ENCODE results near the gene SRPK1.
"Not testable (repeated sequence)": the region's sequence is repeated elsewhere in the genome, so short reads cannot be mapped to it uniquely, and the experiment has no call there.

The SRPK1 gene

DNA sequence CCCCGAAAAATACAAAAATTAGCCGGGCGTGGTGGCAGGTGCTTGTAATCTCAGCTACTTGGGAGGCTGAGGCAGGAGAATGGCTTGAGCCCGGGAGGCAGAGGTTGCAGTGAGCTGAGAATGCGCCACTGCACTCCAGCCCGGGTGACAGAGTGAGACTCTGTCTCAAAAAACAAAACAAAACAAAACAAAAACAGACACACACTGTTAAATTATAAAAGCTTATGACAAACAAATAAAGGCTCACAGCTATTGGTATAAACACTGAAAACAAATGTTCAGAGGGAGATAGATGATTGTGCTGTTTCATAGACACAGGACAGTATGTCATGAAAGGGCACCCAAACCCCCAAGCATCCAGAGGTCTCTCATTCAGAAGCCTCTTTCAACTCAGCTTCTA is 4.0 kb downstream of the SRPK1 start:
- H3K27ac Mint-ChIP-seq, H3K27me3 Mint-ChIP-seq, H3K9me3 Mint-ChIP-seq, DNase-seq, ATAC-seq: not testable (repeated sequence)
- Mint-ChIP-seq H3K4me3 (peak overlapping the region in 1 of 2 donors; percentile 28), H3K4me1 (peaks cover 38% of the 10 kb centered on the region)

DNA sequence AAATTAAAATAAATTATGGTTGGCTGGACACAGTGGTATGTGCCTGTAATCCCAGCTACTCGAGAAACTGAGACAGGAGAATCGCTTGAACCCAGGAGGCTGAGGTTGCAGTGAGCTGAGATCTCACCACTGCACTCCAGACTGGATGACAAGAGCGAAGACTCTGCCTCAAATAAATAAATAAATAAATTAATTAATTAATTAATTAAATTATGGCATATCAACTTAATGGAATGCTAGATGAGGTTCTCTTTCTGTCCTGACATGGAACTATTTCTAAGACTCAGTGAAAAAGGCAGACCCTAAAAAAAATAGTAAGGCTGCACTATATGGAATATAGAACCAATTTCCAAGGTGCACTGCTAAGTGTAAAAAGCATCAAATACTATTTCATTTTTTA is 4.8 kb downstream of the SRPK1 start:
- Mint-ChIP-seq H3K27ac (no peak overlapping the region), H3K9me3 (peaks cover 2% of the 10 kb centered on the region in 2 donors), H3K4me3 (no peak overlapping the region), H3K27me3 (no peaks in the 10 kb centered on the region), H3K4me1 (peaks cover 30% of the 10 kb centered on the region)
- no peak for DNase-seq
- no peak for ATAC-seq

DNA sequence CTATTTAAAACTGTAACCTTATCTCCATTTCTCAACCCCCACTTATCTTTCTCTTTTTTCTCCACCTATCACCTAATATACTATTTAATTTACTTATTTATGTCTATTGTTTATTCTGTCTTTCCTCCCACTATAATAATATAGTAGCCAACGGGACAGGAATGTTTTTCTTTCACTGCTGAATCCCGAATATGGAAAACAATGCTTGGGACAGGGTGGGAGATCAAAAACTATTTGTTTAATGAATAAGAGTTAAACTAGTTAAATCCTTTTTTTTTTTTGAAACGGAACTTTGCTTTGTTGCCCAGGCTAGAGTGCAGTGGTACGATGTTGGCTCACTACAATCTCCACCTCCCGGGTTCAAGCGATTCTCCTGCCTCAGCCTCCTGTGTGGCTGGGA is 6.4 kb downstream of the SRPK1 start:
- H3K4me3 Mint-ChIP-seq, result no peak overlapping the region
- DNase-seq (no peak), ATAC-seq (no peak)
- peaks cover 7 to 12% of the 10 kb centered on the region in 2 donors for H3K9me3 Mint-ChIP-seq
- H3K27ac Mint-ChIP-seq, result no peak overlapping the region
- peaks cover 30% of the 10 kb centered on the region for H3K4me1 Mint-ChIP-seq
- H3K27me3 Mint-ChIP-seq, result no peaks in the 10 kb centered on the region

DNA sequence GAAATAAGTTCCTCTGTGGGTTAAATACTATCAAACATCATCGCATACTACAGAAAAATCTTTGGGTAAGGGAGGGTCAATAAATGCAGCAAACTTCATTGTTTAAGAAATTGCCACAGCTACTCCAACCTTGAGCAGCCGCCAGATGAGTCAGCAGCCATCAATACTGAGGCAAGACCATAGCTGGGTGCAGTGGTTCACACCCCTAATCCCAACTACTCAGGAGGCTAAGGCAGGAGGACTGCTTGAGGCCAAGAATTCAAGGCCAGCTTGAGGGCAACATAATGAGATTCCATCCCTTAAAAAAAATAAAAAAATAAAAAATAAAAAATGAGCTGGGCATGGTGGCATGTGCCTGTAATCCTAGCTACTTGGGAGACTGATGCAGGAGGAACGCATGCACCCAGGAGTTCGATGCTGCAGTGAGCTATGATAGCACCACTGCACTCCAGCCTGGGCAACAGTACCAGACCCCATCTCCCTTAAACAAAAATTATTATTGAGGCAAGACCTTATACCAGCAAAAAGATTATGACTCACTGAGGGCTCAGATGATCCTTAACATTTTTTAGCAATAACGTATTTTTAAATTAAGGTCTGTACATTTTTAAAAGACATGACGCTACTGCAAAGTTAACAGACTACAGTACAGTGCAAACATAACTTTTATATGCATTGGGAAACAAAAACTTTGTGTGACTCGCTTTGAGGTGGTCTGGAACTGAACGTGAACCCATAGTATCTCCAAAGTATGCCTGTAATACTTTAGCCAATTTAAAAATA is 8.8 kb downstream of the SRPK1 start:
- Mint-ChIP-seq H3K9me3 (peaks cover 15 to 26% of the 10 kb centered on the region in 2 donors), H3K27me3 (no peaks in the 10 kb centered on the region), H3K4me3 (no peak overlapping the region), H3K4me1 (peaks cover 18% of the 10 kb centered on the region), H3K27ac (no peak overlapping the region)
- DNase-seq (no peak), ATAC-seq (no peak)

DNA sequence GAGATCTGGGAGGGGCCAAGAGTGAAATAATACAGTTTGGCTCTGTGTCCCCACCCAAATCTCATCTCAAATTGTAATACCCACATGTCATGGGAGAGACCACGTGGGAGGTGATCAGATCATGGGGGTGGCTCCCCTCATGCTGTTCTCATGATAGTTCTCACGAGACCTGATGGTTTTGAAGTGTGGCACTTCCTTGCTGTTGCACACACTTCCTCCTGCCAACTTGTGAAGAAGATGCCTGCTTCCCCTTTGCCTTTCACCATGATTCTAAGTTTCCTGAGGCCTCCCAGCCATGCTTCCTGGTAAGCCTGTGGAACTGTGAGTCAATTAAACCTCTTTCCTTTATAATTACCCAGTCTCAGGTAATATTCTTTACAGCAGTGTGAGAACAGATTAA is 11.3 kb downstream of the SRPK1 start:
- ATAC-seq, result not testable (repeated sequence)

DNA sequence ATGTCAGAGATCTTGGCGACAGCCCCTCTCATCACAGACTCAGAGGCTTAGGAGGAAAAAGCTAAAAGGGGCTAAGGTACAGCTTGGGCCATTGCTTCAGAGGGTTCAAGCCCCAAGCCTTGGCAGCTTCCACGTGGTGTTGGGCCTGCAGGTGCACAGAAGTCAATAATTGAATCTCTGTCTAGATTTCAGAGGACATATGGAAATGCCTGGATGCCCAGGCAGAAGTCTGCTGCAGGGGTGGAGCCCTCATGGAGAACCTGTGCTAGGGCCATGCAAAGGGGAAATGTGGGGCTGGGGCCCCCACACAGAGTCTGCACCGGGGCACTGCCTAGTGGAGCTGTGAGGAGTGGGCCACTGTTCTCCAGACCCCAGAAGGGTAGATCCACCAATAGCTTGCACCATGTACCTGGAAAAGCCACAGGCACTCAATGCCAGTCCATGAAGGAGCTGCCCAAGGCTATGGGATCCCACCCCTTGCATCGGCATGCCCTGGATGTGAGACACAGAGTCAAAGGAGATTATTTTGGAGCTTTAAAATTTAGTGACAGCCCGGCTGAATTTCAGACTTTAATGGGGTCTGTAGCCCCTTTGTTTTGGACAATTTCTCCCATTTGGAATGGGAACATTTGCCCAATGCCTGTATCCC is 12.0 kb downstream of the SRPK1 start:
- ATAC-seq, DNase-seq, H3K4me3 Mint-ChIP-seq, H3K27me3 Mint-ChIP-seq, H3K27ac Mint-ChIP-seq: not testable (repeated sequence)
- Mint-ChIP-seq H3K9me3 (peaks cover 15 to 26% of the 10 kb centered on the region in 2 donors), H3K4me1 (peaks cover 20% of the 10 kb centered on the region)

More for the DNA sequence above, 11.3 kb downstream of the SRPK1 start:
- DNase-seq, H3K27me3 Mint-ChIP-seq, H3K4me3 Mint-ChIP-seq, H3K27ac Mint-ChIP-seq: not testable (repeated sequence)
- Mint-ChIP-seq H3K4me1 (peaks cover 20% of the 10 kb centered on the region), H3K9me3 (peaks cover 15 to 26% of the 10 kb centered on the region in 2 donors)

DNA sequence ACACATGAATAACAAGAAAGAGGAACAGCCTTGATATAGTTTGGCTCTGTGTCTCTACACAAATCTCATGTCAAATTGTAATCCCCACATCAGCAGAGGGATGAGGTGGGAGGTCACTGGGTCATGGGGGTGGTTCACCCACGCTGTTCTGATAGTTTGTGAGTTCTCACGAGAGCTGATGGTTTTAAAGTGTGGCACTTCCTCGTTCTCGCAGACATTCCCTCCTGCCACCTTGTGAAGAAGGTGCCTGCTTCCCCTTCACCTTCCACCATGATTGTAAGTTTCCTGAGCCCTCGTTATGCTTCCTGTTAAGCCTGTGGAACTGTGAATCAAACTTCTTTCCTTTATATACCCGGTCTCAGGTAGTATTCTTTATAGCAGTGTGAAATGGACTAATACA is 13.1 kb downstream of the SRPK1 start:
- ATAC-seq, result no peak
- Mint-ChIP-seq H3K27me3 (no peaks in the 10 kb centered on the region), H3K27ac (no peak overlapping the region)

DNA sequence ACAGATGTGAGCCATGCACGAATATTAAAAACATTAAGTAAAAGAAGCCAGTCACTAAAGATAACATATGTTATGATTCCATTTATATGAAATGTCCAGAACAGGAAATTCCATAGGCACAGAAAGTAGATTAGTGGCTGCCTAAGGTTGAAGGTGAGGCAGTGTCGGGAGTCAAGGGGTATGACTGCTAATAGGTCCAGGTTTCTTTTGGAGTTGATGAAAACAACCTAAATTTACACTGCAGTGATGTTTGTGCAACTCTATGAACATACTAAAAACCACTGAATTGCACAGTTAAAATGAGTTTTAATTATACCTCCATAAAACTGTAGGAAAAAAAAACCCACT is 14.4 kb downstream of the SRPK1 start:
- peak overlapping the region in 1 of 2 donors; percentile 3 for H3K27ac Mint-ChIP-seq
- ATAC-seq (no peak), DNase-seq (no peak)
- peaks cover 15 to 26% of the 10 kb centered on the region in 2 donors for H3K9me3 Mint-ChIP-seq
- H3K27me3 Mint-ChIP-seq, result no peaks in the 10 kb centered on the region
- no peak overlapping the region for H3K4me3 Mint-ChIP-seq
- peaks cover 15% of the 10 kb centered on the region for H3K4me1 Mint-ChIP-seq

More for the DNA sequence above, 13.1 kb downstream of the SRPK1 start:
- DNase-seq, result no peak
- H3K4me3 Mint-ChIP-seq, result no peak overlapping the region
- H3K4me1 Mint-ChIP-seq, result peaks cover 15% of the 10 kb centered on the region
- peaks cover 15 to 26% of the 10 kb centered on the region in 2 donors for H3K9me3 Mint-ChIP-seq

DNA sequence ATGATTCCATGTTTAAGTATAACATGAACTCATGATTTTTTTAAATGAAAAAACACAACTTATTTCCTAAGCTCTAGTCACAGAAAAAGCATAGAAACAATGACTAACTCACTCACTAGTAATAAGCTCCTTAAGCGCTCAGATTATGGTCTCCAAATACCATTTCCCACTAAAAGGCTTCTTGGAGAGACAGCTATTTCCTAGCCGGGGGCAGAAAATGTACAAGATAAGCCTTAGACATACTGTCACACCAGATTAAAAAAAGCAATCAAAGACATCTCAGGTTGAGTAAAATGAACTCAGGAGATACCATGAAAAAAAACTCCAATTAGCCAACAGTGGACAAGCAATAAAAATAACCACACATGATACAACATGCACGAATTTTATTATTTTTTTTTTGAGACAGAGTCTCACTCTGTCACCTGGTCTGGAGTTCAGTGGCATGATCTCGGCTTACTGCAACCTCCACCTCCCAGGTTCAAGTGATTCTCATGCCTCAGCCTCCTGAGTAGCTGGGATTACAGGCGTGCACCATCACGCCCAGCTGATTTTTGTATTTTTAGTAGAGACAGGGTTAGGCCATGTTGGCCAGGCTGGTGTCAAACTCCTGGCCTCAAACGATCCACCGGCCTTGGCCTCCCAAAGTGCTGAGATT is 14.9 kb downstream of the SRPK1 start:
- Mint-ChIP-seq H3K27ac (peak overlapping the region in 1 of 2 donors; percentile 3), H3K4me1 (peaks cover 15% of the 10 kb centered on the region), H3K4me3 (no peak overlapping the region), H3K9me3 (peaks cover 12 to 24% of the 10 kb centered on the region in 2 donors), H3K27me3 (no peaks in the 10 kb centered on the region)
- ATAC-seq, result no peak
- DNase-seq, result no peak

DNA sequence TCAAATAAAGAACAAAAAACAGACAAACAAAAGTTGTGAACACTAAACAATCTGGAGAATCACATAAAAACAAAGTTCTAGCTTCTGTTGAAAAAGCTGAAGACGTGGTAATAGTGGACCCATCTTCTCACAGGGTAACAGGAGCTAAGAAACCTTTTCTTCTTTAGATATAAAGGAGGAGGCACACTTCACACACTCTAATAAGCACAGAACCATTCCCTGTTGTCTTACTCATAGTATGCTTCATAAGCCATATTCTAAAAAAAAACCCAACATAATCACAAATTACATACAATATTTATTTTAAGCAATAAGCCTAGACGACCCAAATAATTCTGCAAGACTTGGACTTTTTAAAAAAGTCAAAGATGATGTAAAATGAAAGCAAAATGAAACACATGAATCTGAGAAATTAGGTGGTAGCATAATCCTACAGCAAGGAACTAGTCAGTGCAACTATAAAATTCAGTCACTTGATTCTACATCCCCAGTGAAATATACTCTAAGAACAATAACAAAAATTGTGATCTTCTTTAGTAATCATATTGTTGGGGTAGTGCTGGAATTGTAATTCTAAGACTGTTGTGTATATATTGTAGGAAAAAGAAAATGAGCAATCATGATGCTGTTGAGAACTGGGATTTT is 15.6 kb downstream of the SRPK1 start:
- Mint-ChIP-seq H3K9me3 (peaks cover 8 to 20% of the 10 kb centered on the region in 2 donors), H3K4me1 (peaks cover 21% of the 10 kb centered on the region), H3K4me3 (no peak overlapping the region), H3K27me3 (no peaks in the 10 kb centered on the region), H3K27ac (no peak overlapping the region)
- ATAC-seq (no peak), DNase-seq (no peak)

DNA sequence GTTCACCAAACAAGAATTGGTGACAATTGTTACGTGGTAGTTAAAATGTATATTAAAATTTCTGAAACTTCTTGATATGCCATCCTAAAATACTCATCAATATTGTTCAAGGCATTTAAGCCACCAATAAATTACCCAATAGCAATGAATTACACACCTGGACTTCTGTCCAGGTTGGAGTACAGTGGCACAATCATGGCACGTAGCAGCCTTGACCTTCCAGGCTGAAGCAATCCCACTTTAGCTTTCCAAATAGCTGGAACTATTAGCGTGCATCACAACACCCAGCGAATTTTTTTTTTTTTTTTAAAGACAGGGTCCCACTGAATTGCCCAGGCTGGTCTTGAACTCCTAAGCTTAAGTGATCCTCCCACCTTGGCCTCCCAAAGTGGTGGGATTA is 17.2 kb downstream of the SRPK1 start:
- H3K27me3 Mint-ChIP-seq, result no peaks in the 10 kb centered on the region
- no peak overlapping the region for H3K4me3 Mint-ChIP-seq
- DNase-seq, result no peak
- ATAC-seq, result no peak
- peaks cover 11 to 13% of the 10 kb centered on the region in 2 donors for H3K9me3 Mint-ChIP-seq
- H3K27ac Mint-ChIP-seq, result no peak overlapping the region
- H3K4me1 Mint-ChIP-seq, result peaks cover 17% of the 10 kb centered on the region

DNA sequence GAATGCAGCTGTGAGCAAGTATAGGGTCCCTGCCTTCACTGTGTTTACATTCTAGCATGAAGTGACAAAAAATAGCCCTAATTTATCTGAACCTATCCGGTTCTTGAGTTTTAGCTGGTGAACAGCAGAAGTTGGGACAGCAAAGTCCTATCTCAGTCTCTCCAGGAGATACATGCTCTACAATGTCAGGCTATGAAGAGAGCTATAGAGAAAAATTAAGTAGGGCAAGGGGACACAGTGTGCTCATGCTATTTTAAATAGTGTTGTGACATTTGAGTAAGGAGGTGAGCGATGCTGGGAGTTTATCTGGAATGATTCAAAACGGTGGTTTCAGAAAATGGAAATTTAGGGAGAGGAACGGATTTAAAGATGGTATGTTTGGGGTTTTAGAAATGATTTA is 20.4 kb downstream of the SRPK1 start:
- ATAC-seq, result no peak
- DNase-seq, result no peak
- Mint-ChIP-seq H3K4me1 (peaks cover 16% of the 10 kb centered on the region), H3K27ac (peak overlapping the region in 1 of 2 donors; percentile 5), H3K9me3 (peaks cover 4 to 7% of the 10 kb centered on the region in 2 donors), H3K4me3 (no peak overlapping the region), H3K27me3 (no peaks in the 10 kb centered on the region)

DNA sequence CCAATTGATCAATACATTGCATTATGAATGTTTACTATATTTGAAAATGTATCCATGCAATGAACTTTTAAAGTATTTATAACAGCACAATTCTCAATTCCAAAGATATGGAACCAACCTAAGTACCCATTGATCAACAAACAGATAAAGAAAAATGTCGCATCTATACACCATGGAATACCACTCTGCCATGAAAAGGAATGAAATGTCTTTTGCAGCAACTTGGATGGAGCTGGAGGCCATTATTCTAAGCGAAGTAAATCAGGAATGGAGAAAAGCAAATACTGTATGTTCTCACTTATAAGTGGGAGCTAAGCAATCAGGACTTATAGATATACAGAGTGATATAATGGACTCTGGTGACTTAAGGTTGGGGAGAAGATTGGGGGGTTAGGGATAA is 22.9 kb downstream of the SRPK1 start:
- H3K4me3 Mint-ChIP-seq, result no peak overlapping the region
- H3K9me3 Mint-ChIP-seq, result peaks cover 4 to 7% of the 10 kb centered on the region in 2 donors
- H3K27ac Mint-ChIP-seq, result peak overlapping the region in 1 of 2 donors; percentile 3
- peaks cover 16% of the 10 kb centered on the region for H3K4me1 Mint-ChIP-seq
- ATAC-seq, result no peak
- DNase-seq, result no peak
- H3K27me3 Mint-ChIP-seq, result no peaks in the 10 kb centered on the region

DNA sequence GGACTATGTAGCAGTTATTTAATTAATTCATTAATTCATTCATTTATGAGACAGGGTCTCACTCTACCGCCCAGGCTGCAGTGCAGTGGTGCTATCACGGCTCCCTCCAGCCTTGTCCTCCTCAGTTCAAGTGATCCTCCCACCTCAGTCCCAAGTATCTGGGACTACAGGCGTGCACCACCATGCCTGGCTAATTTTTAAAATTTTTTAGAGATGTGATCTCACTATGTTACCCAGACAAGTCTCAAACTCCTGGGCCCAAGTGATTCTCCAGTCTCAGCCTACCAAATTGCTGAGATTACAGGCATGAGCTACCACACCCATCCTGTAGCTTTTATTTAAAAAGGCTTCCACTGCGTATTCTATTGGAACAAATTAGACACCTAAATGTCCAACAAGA is 23.4 kb downstream of the SRPK1 start:
- H3K4me3 Mint-ChIP-seq, result no peak overlapping the region
- peaks cover 16% of the 10 kb centered on the region for H3K4me1 Mint-ChIP-seq
- H3K27ac Mint-ChIP-seq, result no peak overlapping the region
- H3K27me3 Mint-ChIP-seq, result no peaks in the 10 kb centered on the region
- DNase-seq, result no peak
- no peak for ATAC-seq
- peaks cover 4 to 7% of the 10 kb centered on the region in 2 donors for H3K9me3 Mint-ChIP-seq

DNA sequence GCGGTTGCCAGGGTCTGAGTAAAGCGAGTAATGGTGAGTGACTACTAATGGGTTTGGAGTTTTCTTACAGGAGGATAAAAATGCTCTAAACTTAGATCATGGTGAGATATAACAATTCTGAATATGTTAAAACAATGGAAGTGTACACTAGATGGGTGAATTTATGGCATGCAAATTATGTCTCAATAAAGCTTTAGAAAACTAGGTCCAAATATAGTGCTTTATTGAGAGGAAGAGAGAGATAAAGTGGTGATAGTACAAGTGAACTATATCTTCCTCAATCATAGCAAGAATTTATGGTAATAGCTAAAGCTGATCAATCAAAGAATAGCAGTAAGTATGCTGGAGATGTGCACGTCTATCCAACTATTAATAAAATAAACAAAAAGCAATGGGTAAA is 23.9 kb downstream of the SRPK1 start:
- Mint-ChIP-seq H3K27ac (no peak overlapping the region), H3K4me3 (no peak overlapping the region), H3K9me3 (peaks cover 4 to 7% of the 10 kb centered on the region in 2 donors), H3K27me3 (no peaks in the 10 kb centered on the region), H3K4me1 (peaks cover 16% of the 10 kb centered on the region)
- no peak for ATAC-seq
- DNase-seq, result no peak
